HepG2 (cell line): ENCODE measurements around the gene PXT1. TPM values are rescaled to one million over a fixed set of nuclear protein-coding genes. Genes with fewer than 3 reads are reported as not detected.

Experiments
- ARNT2 ChIP-seq: sonication (generic); formaldehyde crosslinking; IDR thresholded peaks from 2 replicates; pipeline ENCODE4 v1.8.0; 2022; ENCODE audit warnings: mild to moderate bottlenecking, low read depth, missing genetic modification reagents, moderate library complexity
- GTF3A ChIP-seq: sonication (generic); formaldehyde crosslinking; conservative IDR thresholded peaks from 2 replicates; pipeline ENCODE4 v1.4.0; 2020; ENCODE audit warnings: mild to moderate bottlenecking, missing genetic modification reagents
- ZMYM4 ChIP-seq: sonication (generic); formaldehyde crosslinking; IDR thresholded peaks from 2 replicates; pipeline ENCODE4 v1.8.1; 2023; ENCODE audit warnings: mild to moderate bottlenecking, missing genetic modification reagents
- ZNF263 ChIP-seq: sonication (generic); formaldehyde crosslinking; IDR thresholded peaks from 2 replicates; pipeline ENCODE4 v1.4.0; 2020; ENCODE audit warnings: missing genetic modification reagents
- ZNF572 ChIP-seq: sonication (generic); formaldehyde crosslinking; IDR thresholded peaks from 2 replicates; pipeline ENCODE4 v1.5.1; 2020; ENCODE audit warnings: mild to moderate bottlenecking, missing genetic modification reagents
- ZSCAN9 ChIP-seq: IDR thresholded peaks from 2 replicates; pipeline ENCODE4 v1.6.1; 2016; ENCODE audit warnings: borderline replicate concordance
- polyA plus RNA-seq, 8 experiments: library from polyadenylated mRNA; depleted of rRNA in 3 of 8; stranded (reverse) in 7 of 8; unstranded in 1 of 8; fragments of >200 nt; fragmentation: Illumina TruSeq in 4 of 8; extraction: Trizol in 4 of 8; gene quantifications; 2 replicates each; pipeline versions ENCODE4 v1.2.1 to v1.2.3, GENCODE V29; 2011 to 2016; ENCODE audit warnings: low read depth in 4 of 8, missing spikeins in 1 of 8, mixed read lengths in 1 of 8; ENCODE audit not compliant: insufficient read depth in 1 of 8
- total RNA-seq, 5 experiments: library from RNA; depleted of rRNA; stranded (reverse); fragments of >200 nt; fragmentation: Illumina TruSeq; extraction: Trizol; gene quantifications; 2 replicates each; pipeline ENCODE4 v1.2.3, GENCODE V29; 2016; ENCODE audit warnings: low read depth in 1 of 5
- TF ChIP-seq, protein P1 (sequence below): sonication (generic); formaldehyde crosslinking; IDR thresholded peaks from 2 replicates; pipeline ENCODE4 v1.5.0; 2020; ENCODE audit warnings: mild to moderate bottlenecking, missing genetic modification reagents, borderline replicate concordance
- TF ChIP-seq, protein P2 (sequence below): sonication (generic); formaldehyde crosslinking; IDR thresholded peaks from 2 replicates; pipeline ENCODE4 v1.9.0; 2021; ENCODE audit warnings: mild to moderate bottlenecking, missing genetic modification reagents
- TF ChIP-seq, protein P3 (sequence below): IDR thresholded peaks from 2 replicates; pipeline ENCODE4 v1.4.0; 2020; ENCODE audit warnings: mild to moderate bottlenecking, missing genetic modification reagents

PXT1 gene
- total and polyA plus RNA-seq, 2 of the 13 experiments (the other 11 are each of a cell fraction or from before 2014, with no cell fraction given): 0.04 TPM; not detected in 1

DNA sequence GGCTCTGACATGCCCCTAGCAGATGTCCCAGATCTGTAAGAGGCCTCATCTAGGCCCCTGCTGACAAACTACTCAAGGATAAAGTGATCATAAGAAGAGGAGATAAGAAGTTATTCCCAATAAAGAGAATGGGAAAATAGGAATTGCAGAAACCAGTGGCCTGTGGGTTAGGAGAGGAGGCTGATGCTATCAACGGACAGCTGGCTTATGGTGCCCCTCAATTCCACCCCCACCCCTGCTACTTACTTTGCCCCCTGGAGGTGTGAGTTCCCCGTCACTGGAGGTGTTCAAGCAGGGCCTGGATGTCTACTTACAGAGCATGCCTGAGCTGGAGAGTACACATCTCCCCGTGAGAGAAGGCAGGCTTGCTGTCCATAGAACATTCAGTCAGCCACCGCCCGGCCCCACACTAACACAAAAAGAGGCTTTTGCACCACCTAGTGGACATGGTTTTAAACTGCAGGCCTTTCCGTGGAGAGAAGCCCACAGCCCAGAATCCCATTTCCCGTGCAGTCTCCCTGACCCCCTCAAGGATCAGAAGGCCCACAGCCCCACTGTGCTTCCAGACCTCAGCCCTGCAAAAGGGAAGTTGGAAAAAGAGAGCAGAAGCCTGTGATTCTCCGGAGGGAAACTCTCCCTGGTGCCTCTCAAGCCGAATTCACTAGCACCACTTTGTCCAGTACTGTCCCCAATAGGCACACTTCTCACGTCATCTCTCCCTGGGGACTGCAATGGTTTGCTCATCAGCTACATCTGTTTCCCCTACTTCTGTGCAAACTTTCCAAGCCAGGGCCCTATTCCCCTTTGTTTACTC lies 82.2 kb downstream of the PXT1 start (continued):
- TF ChIP-seq, protein P1, sequence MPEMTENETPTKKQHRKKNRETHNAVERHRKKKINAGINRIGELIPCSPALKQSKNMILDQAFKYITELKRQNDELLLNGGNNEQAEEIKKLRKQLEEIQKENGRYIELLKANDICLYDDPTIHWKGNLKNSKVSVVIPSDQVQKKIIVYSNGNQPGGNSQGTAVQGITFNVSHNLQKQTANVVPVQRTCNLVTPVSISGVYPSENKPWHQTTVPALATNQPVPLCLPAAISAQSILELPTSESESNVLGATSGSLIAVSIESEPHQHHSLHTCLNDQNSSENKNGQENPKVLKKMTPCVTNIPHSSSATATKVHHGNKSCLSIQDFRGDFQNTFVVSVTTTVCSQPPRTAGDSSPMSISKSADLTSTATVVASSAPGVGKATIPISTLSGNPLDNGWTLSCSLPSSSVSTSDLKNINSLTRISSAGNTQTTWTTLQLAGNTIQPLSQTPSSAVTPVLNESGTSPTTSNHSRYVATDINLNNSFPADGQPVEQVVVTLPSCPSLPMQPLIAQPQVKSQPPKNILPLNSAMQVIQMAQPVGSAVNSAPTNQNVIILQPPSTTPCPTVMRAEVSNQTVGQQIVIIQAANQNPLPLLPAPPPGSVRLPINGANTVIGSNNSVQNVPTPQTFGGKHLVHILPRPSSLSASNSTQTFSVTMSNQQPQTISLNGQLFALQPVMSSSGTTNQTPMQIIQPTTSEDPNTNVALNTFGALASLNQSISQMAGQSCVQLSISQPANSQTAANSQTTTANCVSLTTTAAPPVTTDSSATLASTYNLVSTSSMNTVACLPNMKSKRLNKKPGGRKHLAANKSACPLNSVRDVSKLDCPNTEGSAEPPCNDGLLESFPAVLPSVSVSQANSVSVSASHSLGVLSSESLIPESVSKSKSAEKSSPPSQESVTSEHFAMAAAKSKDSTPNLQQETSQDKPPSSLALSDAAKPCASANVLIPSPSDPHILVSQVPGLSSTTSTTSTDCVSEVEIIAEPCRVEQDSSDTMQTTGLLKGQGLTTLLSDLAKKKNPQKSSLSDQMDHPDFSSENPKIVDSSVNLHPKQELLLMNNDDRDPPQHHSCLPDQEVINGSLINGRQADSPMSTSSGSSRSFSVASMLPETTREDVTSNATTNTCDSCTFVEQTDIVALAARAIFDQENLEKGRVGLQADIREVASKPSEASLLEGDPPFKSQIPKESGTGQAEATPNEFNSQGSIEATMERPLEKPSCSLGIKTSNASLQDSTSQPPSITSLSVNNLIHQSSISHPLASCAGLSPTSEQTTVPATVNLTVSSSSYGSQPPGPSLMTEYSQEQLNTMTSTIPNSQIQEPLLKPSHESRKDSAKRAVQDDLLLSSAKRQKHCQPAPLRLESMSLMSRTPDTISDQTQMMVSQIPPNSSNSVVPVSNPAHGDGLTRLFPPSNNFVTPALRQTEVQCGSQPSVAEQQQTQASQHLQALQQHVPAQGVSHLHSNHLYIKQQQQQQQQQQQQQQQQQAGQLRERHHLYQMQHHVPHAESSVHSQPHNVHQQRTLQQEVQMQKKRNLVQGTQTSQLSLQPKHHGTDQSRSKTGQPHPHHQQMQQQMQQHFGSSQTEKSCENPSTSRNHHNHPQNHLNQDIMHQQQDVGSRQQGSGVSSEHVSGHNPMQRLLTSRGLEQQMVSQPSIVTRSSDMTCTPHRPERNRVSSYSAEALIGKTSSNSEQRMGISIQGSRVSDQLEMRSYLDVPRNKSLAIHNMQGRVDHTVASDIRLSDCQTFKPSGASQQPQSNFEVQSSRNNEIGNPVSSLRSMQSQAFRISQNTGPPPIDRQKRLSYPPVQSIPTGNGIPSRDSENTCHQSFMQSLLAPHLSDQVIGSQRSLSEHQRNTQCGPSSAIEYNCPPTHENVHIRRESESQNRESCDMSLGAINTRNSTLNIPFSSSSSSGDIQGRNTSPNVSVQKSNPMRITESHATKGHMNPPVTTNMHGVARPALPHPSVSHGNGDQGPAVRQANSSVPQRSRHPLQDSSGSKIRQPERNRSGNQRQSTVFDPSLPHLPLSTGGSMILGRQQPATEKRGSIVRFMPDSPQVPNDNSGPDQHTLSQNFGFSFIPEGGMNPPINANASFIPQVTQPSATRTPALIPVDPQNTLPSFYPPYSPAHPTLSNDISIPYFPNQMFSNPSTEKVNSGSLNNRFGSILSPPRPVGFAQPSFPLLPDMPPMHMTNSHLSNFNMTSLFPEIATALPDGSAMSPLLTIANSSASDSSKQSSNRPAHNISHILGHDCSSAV (CRISPR knock-in tag): no peak
- peak; percentile 33; the same call in 1 of the 2 replicates for TF ChIP-seq ZMYM4 (CRISPR knock-in tag)
- no peak for TF ChIP-seq ZNF263 (CRISPR knock-in tag)
- TF ChIP-seq, protein P2, sequence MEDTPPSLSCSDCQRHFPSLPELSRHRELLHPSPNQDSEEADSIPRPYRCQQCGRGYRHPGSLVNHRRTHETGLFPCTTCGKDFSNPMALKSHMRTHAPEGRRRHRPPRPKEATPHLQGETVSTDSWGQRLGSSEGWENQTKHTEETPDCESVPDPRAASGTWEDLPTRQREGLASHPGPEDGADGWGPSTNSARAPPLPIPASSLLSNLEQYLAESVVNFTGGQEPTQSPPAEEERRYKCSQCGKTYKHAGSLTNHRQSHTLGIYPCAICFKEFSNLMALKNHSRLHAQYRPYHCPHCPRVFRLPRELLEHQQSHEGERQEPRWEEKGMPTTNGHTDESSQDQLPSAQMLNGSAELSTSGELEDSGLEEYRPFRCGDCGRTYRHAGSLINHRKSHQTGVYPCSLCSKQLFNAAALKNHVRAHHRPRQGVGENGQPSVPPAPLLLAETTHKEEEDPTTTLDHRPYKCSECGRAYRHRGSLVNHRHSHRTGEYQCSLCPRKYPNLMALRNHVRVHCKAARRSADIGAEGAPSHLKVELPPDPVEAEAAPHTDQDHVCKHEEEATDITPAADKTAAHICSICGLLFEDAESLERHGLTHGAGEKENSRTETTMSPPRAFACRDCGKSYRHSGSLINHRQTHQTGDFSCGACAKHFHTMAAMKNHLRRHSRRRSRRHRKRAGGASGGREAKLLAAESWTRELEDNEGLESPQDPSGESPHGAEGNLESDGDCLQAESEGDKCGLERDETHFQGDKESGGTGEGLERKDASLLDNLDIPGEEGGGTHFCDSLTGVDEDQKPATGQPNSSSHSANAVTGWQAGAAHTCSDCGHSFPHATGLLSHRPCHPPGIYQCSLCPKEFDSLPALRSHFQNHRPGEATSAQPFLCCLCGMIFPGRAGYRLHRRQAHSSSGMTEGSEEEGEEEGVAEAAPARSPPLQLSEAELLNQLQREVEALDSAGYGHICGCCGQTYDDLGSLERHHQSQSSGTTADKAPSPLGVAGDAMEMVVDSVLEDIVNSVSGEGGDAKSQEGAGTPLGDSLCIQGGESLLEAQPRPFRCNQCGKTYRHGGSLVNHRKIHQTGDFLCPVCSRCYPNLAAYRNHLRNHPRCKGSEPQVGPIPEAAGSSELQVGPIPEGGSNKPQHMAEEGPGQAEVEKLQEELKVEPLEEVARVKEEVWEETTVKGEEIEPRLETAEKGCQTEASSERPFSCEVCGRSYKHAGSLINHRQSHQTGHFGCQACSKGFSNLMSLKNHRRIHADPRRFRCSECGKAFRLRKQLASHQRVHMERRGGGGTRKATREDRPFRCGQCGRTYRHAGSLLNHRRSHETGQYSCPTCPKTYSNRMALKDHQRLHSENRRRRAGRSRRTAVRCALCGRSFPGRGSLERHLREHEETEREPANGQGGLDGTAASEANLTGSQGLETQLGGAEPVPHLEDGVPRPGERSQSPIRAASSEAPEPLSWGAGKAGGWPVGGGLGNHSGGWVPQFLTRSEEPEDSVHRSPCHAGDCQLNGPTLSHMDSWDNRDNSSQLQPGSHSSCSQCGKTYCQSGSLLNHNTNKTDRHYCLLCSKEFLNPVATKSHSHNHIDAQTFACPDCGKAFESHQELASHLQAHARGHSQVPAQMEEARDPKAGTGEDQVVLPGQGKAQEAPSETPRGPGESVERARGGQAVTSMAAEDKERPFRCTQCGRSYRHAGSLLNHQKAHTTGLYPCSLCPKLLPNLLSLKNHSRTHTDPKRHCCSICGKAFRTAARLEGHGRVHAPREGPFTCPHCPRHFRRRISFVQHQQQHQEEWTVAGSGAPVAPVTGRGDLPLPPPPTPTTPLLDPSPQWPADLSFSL (CRISPR knock-in tag): 0 out of 2 replicates have a peak, but pooled peaks have one; percentile 16
- 0 out of 2 replicates have a peak, but pooled peaks have one; percentile 23 for TF ChIP-seq ARNT2 (CRISPR knock-in tag)
- TF ChIP-seq, protein P3, sequence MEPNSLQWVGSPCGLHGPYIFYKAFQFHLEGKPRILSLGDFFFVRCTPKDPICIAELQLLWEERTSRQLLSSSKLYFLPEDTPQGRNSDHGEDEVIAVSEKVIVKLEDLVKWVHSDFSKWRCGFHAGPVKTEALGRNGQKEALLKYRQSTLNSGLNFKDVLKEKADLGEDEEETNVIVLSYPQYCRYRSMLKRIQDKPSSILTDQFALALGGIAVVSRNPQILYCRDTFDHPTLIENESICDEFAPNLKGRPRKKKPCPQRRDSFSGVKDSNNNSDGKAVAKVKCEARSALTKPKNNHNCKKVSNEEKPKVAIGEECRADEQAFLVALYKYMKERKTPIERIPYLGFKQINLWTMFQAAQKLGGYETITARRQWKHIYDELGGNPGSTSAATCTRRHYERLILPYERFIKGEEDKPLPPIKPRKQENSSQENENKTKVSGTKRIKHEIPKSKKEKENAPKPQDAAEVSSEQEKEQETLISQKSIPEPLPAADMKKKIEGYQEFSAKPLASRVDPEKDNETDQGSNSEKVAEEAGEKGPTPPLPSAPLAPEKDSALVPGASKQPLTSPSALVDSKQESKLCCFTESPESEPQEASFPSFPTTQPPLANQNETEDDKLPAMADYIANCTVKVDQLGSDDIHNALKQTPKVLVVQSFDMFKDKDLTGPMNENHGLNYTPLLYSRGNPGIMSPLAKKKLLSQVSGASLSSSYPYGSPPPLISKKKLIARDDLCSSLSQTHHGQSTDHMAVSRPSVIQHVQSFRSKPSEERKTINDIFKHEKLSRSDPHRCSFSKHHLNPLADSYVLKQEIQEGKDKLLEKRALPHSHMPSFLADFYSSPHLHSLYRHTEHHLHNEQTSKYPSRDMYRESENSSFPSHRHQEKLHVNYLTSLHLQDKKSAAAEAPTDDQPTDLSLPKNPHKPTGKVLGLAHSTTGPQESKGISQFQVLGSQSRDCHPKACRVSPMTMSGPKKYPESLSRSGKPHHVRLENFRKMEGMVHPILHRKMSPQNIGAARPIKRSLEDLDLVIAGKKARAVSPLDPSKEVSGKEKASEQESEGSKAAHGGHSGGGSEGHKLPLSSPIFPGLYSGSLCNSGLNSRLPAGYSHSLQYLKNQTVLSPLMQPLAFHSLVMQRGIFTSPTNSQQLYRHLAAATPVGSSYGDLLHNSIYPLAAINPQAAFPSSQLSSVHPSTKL (CRISPR knock-in tag): 0 out of 2 replicates have a peak, but pooled peaks have one; percentile 21
- TF ChIP-seq ZNF572: 0 out of 2 replicates have a peak, but pooled peaks have one; percentile 31
- TF ChIP-seq GTF3A (CRISPR knock-in tag): no peak
- TF ChIP-seq ZSCAN9 (CRISPR knock-in tag): 0 out of 2 replicates have a peak, but pooled peaks have one; percentile 30
